OCI-LY1 (cell line): ENCODE results near the gene LRIG3.

ENCODE experiments used
- H2AFZ ChIP-seq: fragments of 200-600 bp; sonication (generic), shearing (Covaris generic); 2 replicates; pipeline ENCODE4 v1.6.0; 2014; ENCODE audit warnings: antibody characterized with exemption, mild to moderate bottlenecking, low read length
- H3F3A ChIP-seq: fragments of 200-600 bp; sonication (generic), shearing (Covaris generic); 2 replicates; pipeline ENCODE4 v1.6.0; 2014; ENCODE audit warnings: mild to moderate bottlenecking, antibody characterized with exemption, low read length, moderate library complexity; ENCODE audit not compliant: insufficient read depth
- H3K27ac ChIP-seq: fragments of 200-600 bp; sonication (generic); 2 replicates; pipeline ENCODE4 v1.5.1; 2014; ENCODE audit warnings: low read length, mixed run types, mild to moderate bottlenecking, low read depth; ENCODE audit not compliant: poor library complexity, severe bottlenecking
- H3K27me3 ChIP-seq: fragments of 200-600 bp; sonication (generic); 2 replicates; pipeline ENCODE4 v1.6.0; 2014; ENCODE audit warnings: antibody characterized with exemption, mild to moderate bottlenecking, low read length, moderate library complexity; ENCODE audit not compliant: insufficient read depth
- H3K36me3 ChIP-seq: fragments of 200-600 bp; sonication (generic); 2 replicates; pipeline ENCODE4 v1.6.1; 2014; ENCODE audit warnings: mild to moderate bottlenecking, antibody characterized with exemption, low read length, moderate library complexity, mixed read lengths; ENCODE audit not compliant: insufficient read depth
- H3K4me1 ChIP-seq: fragments of 200-600 bp; sonication (generic); 2 replicates; pipeline ENCODE4 v1.5.1; 2014; ENCODE audit warnings: mild to moderate bottlenecking, low read length, moderate library complexity; ENCODE audit not compliant: insufficient read depth, severe bottlenecking
- H3K4me2 ChIP-seq: fragments of 200-600 bp; sonication (generic), shearing (Covaris generic); 2 replicates; pipeline ENCODE4 v1.6.1; 2014; ENCODE audit warnings: low read length
- H3K4me3 ChIP-seq: fragments of 200-600 bp; sonication (generic); 2 replicates; pipeline ENCODE4 v1.5.1; 2014; ENCODE audit warnings: low read length, low read depth, mild to moderate bottlenecking, mixed read lengths; ENCODE audit not compliant: poor library complexity, severe bottlenecking
- H3K79me2 ChIP-seq: fragments of 200-600 bp; shearing (Covaris generic); 2 replicates; pipeline ENCODE4 v1.6.1; 2016; ENCODE audit warnings: mixed run types, low read length, mixed read lengths; ENCODE audit not compliant: insufficient read depth
- H3K9ac ChIP-seq: fragments of 200-600 bp; sonication (generic), shearing (Covaris generic); 2 replicates; pipeline ENCODE4 v1.6.1; 2014; ENCODE audit warnings: mild to moderate bottlenecking, low read length, mixed read lengths
- H3K9me2 ChIP-seq: fragments of 200-600 bp; sonication (generic), shearing (Covaris generic); 2 replicates; pipeline ENCODE4 v1.6.1; 2014; ENCODE audit warnings: low read depth, mild to moderate bottlenecking, low read length, mixed read lengths
- H3K9me3 ChIP-seq: fragments of 200-600 bp; shearing (Covaris generic); 2 replicates; pipeline ENCODE4 v1.6.1; 2014; ENCODE audit warnings: low read length, mixed read lengths
- H4K20me1 ChIP-seq: fragments of 200-600 bp; sonication (generic), shearing (Covaris generic); 2 replicates; pipeline ENCODE4 v1.6.0; 2016; ENCODE audit warnings: mild to moderate bottlenecking, low read length; ENCODE audit not compliant: insufficient read depth
- EZH2 ChIP-seq: fragments of 200-600 bp; sonication (generic), shearing (Covaris generic); IDR thresholded peaks from 2 replicates; pipeline ENCODE4 v1.8.0; 2017; ENCODE audit warnings: borderline replicate concordance, mixed run types, mild to moderate bottlenecking, antibody characterized with exemption, low read length, moderate library complexity, mixed read lengths
- TF ChIP-seq, protein P1 (sequence below): fragments of 200-600 bp; sonication (generic), shearing (Covaris generic); IDR thresholded peaks from 2 replicates; pipeline ENCODE4 v1.5.1; 2017; ENCODE audit warnings: mild to moderate bottlenecking, antibody characterized with exemption, low read length, moderate library complexity, mixed read lengths

The LRIG3 gene

DNA sequence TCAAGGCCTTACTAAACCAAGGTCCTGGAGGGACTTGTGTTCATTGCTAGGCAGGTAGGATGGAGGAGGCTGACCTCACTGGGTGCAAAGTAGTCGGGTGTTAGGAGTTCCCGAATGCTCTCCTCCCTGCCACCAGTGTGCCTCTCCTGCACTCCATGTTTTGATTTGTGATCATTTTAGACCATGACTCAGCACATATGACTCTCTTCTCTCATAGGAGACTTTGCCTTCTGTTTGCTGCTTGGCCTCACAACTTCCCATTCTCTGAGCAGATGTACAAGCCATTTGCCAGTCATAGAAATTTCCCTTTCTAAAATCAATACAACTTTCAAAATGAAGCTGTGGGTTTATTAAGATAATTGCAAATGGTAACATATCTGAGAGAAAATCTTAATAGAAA, 46.6 kb upstream of the LRIG3 start:
- Histone ChIP-seq H4K20me1 (no peaks in the 10 kb centered on the region), H3F3A (no peaks in the 10 kb centered on the region), H3K9me3 (no peaks in the 10 kb centered on the region), H3K9ac (no peak overlapping the region), H3K4me3 (no peak overlapping the region), H2AFZ (no peak overlapping the region), H3K79me2 (no peaks in the 10 kb centered on the region), H3K27ac (no peak overlapping the region), H3K4me1 (no peaks in the 10 kb centered on the region), H3K4me2 (no peak overlapping the region), H3K36me3 (no peaks in the 10 kb centered on the region), H3K27me3 (no peaks in the 10 kb centered on the region), H3K9me2 (no peaks in the 10 kb centered on the region)
- TF ChIP-seq, protein P1, sequence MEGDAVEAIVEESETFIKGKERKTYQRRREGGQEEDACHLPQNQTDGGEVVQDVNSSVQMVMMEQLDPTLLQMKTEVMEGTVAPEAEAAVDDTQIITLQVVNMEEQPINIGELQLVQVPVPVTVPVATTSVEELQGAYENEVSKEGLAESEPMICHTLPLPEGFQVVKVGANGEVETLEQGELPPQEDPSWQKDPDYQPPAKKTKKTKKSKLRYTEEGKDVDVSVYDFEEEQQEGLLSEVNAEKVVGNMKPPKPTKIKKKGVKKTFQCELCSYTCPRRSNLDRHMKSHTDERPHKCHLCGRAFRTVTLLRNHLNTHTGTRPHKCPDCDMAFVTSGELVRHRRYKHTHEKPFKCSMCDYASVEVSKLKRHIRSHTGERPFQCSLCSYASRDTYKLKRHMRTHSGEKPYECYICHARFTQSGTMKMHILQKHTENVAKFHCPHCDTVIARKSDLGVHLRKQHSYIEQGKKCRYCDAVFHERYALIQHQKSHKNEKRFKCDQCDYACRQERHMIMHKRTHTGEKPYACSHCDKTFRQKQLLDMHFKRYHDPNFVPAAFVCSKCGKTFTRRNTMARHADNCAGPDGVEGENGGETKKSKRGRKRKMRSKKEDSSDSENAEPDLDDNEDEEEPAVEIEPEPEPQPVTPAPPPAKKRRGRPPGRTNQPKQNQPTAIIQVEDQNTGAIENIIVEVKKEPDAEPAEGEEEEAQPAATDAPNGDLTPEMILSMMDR = no peak
- no peak for TF ChIP-seq EZH2

DNA sequence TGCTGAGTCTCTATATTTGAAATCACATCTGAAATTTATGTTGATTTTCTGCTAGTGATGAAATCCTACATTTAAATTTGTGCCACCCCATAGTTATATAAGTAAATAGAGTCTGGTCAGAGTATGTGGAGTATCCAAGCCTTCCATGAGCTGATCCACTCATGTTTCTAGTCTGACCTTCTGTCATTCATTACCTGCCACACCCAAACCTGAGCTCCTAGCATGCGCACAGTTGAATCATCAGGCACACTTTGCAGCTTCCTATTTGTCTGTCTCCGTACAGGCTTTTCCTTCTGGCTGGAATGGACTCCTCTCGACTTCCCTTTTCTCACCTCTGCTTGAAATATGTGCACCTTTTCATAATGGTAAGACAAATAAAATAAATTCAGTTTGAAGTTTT, 45.3 kb upstream of the LRIG3 start:
- no peaks in the 10 kb centered on the region for H3K79me2 ChIP-seq

DNA sequence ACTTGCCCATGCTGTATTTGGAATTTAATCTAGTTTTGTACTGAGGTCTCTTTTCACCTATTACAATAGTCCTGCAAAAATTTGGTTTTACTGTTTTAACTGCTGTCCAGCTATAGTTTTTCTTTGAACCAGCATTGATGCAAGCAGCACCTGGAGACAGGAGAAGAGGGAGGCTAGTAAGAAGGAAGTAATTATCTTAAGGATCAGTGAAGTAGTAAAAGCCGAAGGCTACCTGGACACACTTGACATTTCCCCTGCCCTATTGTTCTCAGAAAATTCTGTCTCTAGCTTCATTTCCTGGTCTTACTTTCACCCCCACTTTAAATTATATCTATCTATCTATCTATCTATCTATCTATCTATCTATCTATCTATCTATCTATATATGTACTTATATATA, 43.5 kb upstream of the LRIG3 start:
- Histone ChIP-seq H3K9me2 (no peaks in the 10 kb centered on the region), H3K27ac (no peak overlapping the region), H3K36me3 (no peaks in the 10 kb centered on the region), H3K79me2 (no peaks in the 10 kb centered on the region), H3K9ac (no peak overlapping the region), H3K27me3 (no peaks in the 10 kb centered on the region), H3K9me3 (no peaks in the 10 kb centered on the region), H2AFZ (no peak overlapping the region), H3K4me2 (no peak overlapping the region), H3K4me1 (no peaks in the 10 kb centered on the region), H4K20me1 (no peaks in the 10 kb centered on the region), H3F3A (no peaks in the 10 kb centered on the region), H3K4me3 (no peak overlapping the region)
- no peak for TF ChIP-seq EZH2
- TF ChIP-seq, protein P1 = no peak

More for the DNA sequence above, 45.3 kb upstream of the LRIG3 start:
- Histone ChIP-seq H3K27me3 (no peaks in the 10 kb centered on the region), H3F3A (no peaks in the 10 kb centered on the region), H3K4me2 (no peak overlapping the region), H3K9me3 (no peaks in the 10 kb centered on the region), H3K4me3 (no peak overlapping the region), H3K27ac (no peak overlapping the region), H4K20me1 (no peaks in the 10 kb centered on the region), H3K9me2 (no peaks in the 10 kb centered on the region), H2AFZ (no peak overlapping the region), H3K4me1 (no peaks in the 10 kb centered on the region), H3K36me3 (no peaks in the 10 kb centered on the region), H3K9ac (no peak overlapping the region)
- TF ChIP-seq, protein P1 = no peak
- TF ChIP-seq EZH2 = no peak
